NCI-H2227 (cell line): Measurements from ENCODE around the gene WIPF2.
A peak's percentile ranks its signal among the peaks of the same experiment; 100 is the strongest.

Source experiments
- DNase-seq: peaks from one replicate; lab custom pipeline; 2025; ENCODE audit not compliant: unreplicated experiment; lab: John Stamatoyannopoulos, UW

The WIPF2 gene, protein sequence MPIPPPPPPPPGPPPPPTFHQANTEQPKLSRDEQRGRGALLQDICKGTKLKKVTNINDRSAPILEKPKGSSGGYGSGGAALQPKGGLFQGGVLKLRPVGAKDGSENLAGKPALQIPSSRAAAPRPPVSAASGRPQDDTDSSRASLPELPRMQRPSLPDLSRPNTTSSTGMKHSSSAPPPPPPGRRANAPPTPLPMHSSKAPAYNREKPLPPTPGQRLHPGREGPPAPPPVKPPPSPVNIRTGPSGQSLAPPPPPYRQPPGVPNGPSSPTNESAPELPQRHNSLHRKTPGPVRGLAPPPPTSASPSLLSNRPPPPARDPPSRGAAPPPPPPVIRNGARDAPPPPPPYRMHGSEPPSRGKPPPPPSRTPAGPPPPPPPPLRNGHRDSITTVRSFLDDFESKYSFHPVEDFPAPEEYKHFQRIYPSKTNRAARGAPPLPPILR

GRCh38 chr17:40218740-40219593 is at the start of gene WIPF2:
WIPF2 (plus strand) TSS chr17:40219304; CDS start chr17:40256460, 37,156 bp downstream.
- DNase-seq = peak; percentile 99

- no peak for DNase-seq
Measured at GRCh38 chr17:40170325-40170724, 48.8 kb upstream of the WIPF2 start.

GRCh38 chr17:40171750-40172149 is 47.4 kb upstream of the WIPF2 start:
- DNase-seq = no peak

DNA sequence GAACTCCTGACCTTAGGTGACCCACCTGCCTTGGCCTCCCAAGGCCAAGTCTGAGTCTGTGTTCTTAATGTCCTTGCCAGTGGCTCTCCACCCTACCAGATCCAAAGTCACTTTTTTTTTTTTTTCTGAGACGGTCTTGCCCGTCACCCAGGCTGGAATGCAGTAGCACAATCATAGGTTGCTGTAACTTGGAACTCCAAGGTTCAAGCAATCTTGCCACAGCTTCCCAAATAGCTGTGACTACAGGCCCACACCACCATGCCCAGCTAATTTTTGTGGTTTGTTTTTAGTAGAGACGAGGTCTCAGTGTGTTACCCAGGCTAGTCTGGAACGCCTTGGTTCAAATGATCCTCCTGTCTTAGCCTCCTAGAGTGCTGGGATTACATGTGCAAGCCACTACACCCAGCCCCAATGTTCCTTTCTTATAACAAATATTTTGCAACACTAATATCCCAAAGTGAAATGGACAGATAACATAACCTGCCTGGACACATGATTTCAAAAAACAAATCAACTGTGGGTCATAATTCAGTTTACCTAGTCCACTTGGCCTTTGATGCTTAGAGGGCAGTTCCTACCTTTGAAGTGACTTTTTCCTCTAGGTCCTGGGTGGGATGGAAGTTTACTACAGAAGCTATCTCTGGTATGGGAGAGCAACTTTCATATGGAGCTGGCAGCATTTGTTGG is 45.9 kb upstream of the WIPF2 start:
- no peak for DNase-seq

GRCh38 chr17:40173778-40174135 is 45.3 kb upstream of the WIPF2 start:
- no peak for DNase-seq

GRCh38 chr17:40174514-40174913 is 44.6 kb upstream of the WIPF2 start:
- no peak for DNase-seq

DNA sequence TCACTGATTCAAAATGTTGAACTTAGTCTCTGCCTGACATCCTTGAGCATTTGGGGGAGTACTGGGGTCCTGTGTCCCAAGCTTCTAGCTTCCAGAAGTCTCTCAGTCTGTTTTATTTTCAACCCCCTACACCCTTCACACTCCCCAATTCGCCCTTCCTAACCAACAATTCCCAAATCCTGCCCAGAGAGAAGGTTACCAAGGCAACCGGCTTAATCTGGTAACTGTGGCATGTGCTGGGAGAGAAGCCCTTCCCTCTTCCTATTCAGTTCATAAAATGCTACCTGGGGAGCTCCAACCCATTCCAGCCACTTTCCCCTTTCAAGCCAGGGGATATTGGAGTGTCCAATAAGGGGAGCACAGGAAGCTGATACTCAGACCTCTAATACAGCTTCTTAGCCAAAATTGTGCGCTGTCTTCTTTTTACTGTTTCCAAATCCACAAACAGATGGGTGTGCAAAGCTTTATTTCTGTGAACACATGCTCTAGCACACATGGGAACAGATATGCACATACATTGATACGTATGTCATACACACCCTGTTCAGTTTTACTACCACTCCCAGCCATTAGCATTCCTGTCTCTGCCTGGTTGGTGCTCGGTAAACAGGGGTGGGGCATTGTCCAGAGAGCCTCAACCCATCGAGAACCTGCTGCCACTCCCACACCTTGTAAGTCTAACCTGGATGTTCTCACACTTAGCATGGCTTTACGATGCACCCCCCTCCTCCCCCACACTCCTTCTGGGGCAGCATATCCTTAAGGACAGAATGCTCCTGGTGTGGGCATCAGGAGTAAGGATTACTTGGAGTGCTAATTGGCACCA is 43.0 kb upstream of the WIPF2 start:
- no peak for DNase-seq

DNA sequence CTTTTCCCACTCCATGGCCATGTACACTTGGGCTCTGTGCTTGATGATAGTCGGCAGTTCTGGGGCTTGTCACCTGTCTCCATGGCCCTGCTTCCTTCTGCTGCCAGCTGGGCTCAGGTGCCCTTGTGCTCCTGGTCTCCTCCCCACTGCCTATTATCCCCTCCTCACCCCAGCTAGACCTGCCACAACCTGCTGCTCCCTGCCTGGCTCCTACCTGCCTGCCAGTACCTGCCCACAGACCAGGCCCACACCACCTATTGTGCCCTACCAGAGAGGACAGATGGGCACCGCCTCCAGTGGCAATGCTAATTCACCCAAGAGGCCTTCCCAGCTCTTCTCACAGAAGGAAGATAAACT is 42.4 kb upstream of the WIPF2 start:
- DNase-seq = no peak

DNA sequence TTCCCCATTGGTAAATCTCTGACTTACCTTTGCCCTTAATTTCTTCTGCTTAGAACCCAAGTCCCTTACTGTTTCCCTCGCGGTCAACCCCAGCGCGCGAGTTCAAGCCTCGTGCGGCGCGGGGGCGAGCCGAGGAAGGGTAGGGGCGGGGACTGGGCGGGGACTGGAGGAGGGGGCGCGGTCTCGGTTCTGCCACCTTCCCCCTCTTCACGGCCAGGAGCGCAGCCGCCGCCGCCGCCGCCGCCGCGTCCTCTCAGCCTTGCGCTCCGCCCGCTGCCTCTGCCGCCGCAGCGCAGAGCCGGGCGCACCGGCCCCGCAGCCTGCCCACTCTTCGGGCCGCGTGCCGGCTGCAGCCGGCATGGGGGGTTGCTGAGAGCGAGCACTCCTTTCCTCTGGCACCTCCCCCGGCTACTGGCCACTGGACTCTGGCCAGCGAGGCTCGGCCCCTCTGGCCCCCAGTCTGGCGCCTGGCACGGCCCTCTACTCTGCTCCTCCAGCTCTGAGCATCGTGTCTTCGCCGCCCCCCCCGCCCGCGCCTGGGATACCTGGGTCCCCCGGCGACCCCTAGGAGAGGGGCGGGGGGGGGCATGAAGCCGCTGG is 41.7 kb upstream of the WIPF2 start, which contains the start of gene RAPGEFL1:
Gene RAPGEFL1 (plus strand): TSS at position 196 of the 600 bp plus-strand sequence. CDS start 392 bp downstream, at position 588.
- DNase-seq = peak; percentile 90

- DNase-seq = peak; percentile 64
Measured at GRCh38 chr17:40178021-40178601, 41.0 kb upstream of the WIPF2 start.

DNA sequence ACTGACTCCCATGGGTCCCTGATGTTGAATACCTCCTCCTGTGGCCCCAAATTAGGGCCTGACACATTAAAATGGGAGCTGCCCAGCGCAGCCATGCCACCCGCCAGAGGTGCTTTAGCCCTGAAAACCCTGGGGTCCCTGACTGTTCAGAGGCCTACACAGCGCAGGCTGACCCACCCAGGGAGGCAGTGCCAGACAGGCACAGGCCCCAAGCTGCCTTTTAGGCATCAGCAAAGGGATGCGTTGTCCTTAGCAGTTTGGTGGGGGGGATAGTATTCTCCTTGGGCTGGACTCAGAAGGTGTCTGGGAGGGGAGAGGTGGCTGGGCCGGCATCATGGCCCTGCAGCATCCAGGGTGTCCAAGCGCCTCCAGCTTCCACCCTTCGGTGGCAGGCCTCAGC is 40.4 kb upstream of the WIPF2 start:
- no peak for DNase-seq

GRCh38 chr17:40179923-40180659 is 39.0 kb upstream of the WIPF2 start:
- DNase-seq = no peak

- DNase-seq = no peak
Measured at GRCh38 chr17:40180694-40181093, 38.4 kb upstream of the WIPF2 start.

GRCh38 chr17:40181205-40181604 is 37.9 kb upstream of the WIPF2 start:
- DNase-seq = no peak

DNA sequence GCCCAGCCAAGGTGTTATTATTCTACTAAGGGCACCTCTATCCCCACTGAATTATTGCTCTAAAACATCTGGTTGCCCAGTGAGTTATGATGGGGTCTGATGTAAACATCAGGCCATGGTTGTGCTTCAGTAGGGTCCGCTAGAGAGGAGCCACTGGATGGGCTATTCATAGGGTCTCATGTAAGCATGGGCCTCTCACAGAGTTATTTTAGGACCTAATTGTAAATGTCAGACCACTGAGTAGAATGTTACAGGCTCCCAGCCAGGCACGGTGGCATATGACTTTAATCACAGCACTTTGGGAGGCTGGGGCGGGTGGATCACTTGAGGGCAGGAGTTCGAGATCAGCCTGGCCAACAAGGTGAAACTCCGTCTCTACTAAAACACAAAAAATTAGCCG is 36.5 kb upstream of the WIPF2 start:
- DNase-seq = no peak

- no peak for DNase-seq
Measured at GRCh38 chr17:40187238-40187637, 31.9 kb upstream of the WIPF2 start.

DNA sequence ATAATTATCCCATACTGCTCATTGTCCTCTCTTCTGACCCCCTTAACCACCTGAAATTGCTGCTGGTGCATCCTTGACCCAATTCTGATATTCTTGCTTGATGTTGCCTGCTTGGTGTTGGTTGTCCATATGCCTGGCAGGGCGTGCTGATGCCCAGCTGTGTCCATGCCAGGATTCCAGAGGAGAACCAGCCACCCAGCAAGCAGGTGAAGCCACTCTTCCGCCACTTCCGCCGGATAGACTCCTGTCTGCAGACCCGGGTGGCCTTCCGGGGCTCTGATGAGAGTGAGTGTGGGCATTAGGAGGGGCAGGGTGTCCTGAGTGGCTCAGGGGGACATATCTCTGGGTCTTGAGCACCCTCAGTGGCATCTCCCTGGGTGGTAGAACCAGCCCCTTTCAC is 30.4 kb upstream of the WIPF2 start:
- no peak for DNase-seq

DNA sequence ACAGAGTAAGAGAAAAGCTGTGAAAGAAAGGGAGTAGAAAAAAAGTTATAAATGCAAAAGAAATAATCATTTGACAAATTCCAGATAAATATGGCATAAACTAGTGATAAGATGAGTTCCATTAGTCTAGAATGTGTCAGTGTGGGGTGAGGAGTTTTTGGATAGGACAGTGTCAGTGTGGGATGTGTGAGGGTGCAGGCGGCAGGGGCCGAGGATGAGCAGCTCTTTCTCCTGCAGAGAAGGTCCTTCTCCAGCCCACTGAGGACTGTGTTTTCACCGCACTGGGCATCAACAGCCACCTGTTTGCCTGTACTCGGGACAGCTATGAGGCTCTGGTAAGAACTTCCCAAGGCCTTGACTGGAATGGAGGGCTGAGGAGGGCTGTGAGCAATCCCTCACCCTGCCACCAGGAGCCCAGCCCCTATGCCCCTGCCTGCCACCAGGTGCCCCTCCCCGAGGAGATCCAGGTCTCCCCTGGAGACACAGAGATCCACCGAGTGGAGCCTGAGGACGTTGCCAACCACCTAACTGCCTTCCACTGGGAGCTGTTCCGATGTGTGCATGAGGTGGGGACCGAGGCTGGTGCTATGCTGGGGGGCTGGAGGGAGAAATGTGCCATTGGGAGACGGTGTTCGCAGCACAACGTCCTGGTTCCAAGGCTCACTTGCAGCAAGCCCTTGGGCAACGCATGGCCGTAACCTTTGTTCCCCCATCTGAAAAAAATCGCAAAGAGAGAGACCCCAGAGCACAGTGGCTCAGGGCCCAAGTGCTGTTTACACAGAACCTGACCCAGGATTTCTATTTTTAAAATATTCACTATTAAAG is 28.7 kb upstream of the WIPF2 start:
- DNase-seq = peak; percentile 28
